K562 (cell line): ENCODE measurements around the gene SDHAF1. TPM values are rescaled to one million over a fixed set of nuclear protein-coding genes. Genes with fewer than 3 reads are reported as not detected.

Source experiments
- ATAC-seq: fragments of 200-7000 bp; cut with Tn5 transposase; 3 replicates; pipeline ENCODE4 v1.9.1; 2020; ENCODE audit warnings: moderate library complexity
- BruUV-seq: library from RNA; stranded (reverse); fragments of 400-500 nt; replicated peaks from 2 replicates; lab custom pipeline; 2021; lab: Mats Ljungman, UMichigan
- CTCF ChIA-PET: fragments of 300-600 bp; formaldehyde crosslinking; extraction: SDS; loops from one replicate; lab custom pipeline; 2021; ENCODE audit warnings: low intra/inter-chr PET ratio; lab: Yijun Ruan, JAX
- POLR2A ChIA-PET: fragments of 300-600, 350-650 bp; sonication (Branson Sonifier 250); formaldehyde crosslinking; extraction: SDS; loops from one replicate; lab custom pipeline; 2021; ENCODE audit warnings: antibody characterized with exemption, inconsistent platforms; lab: Yijun Ruan, JAX
- DNase-seq, 4 experiments: peaks; one replicate each; pipeline versions ENCODE4 v3.0.0 to v3.0.0-alpha.2; 2011 to 2018; ENCODE audit warnings: low spot score in 3 of 4, mixed read lengths in 3 of 4; ENCODE audit errors: extremely low read depth in 1 of 4
- FAIRE-seq: peaks from 2 replicates; lab custom pipeline; 2011; peaks lifted over from hg19 to GRCh38; lab: Jason Lieb, UNC
- H2AFZ ChIP-seq: 2 replicates; pipeline ENCODE4 v1.6.0; 2011; ENCODE audit warnings: low read depth, low read length, control low read depth, inconsistent platforms
- H3K27ac ChIP-seq: fragments of 200-600 bp; 3 replicates; pipeline ENCODE4 v1.8.0; 2011; ENCODE audit warnings: low read depth, mild to moderate bottlenecking, control low read depth, inconsistent platforms, low read length, moderate library complexity, mixed read lengths; ENCODE audit errors: extremely low read depth
- H3K27me3 ChIP-seq, 2 experiments: fragments of 300-600 bp in 1 of 2; 2 replicates in 1 of 2; 3 replicates in 1 of 2; pipeline versions ENCODE4 v1.6.0 to v1.8.0; 2011; ENCODE audit warnings: inconsistent platforms in 2 of 2, low read length in 2 of 2, mild to moderate bottlenecking in 1 of 2, mixed read lengths in 1 of 2, moderate library complexity in 1 of 2; ENCODE audit not compliant: control insufficient read depth in 2 of 2, insufficient read depth in 2 of 2
- H3K36me3 ChIP-seq: fragments of 300-600 bp; 3 replicates; pipeline ENCODE4 v1.8.0; 2011; ENCODE audit warnings: mild to moderate bottlenecking, low read length, inconsistent platforms; ENCODE audit not compliant: control insufficient read depth, insufficient read depth
- H3K4me1 ChIP-seq, 2 experiments: fragments of 200-600 bp in 1 of 2; replicated peaks in 1 of 2; 2 replicates in 1 of 2; 3 replicates in 1 of 2; pipeline versions ENCODE4 v1.5.1 to v1.8.0; 2011; ENCODE audit warnings: inconsistent platforms in 2 of 2, low read length in 2 of 2, mild to moderate bottlenecking in 1 of 2, mixed read lengths in 1 of 2, moderate library complexity in 1 of 2; ENCODE audit not compliant: control insufficient read depth in 2 of 2, insufficient read depth in 2 of 2
- H3K4me2 ChIP-seq: 2 replicates; pipeline ENCODE4 v1.6.1; 2011; ENCODE audit warnings: low read length, control low read depth, inconsistent platforms, mixed read lengths; ENCODE audit not compliant: insufficient read depth
- H3K4me3 ChIP-seq: fragments of 200-600 bp; sonication (generic), shearing (Covaris generic); 2 replicates; pipeline ENCODE4 v1.5.1; 2016; ENCODE audit warnings: control low read depth, inconsistent platforms
- H3K79me2 ChIP-seq: fragments of 200-600 bp; 3 replicates; pipeline ENCODE4 v1.8.0; 2011; ENCODE audit warnings: low read length, inconsistent platforms; ENCODE audit not compliant: control insufficient read depth, insufficient read depth
- H3K9ac ChIP-seq, 2 experiments: 2 replicates each; pipeline versions ENCODE4 v1.6.0 to v1.6.1; 2011; ENCODE audit warnings: low read depth in 2 of 2, low read length in 2 of 2, control low read depth in 1 of 2, inconsistent platforms in 1 of 2, mild to moderate bottlenecking in 1 of 2, mixed read lengths in 1 of 2; ENCODE audit not compliant: insufficient read depth in 1 of 2
- H3K9me1 ChIP-seq: one replicate; pipeline ENCODE4 v1.6.0; 2011; ENCODE audit warnings: inconsistent platforms, mild to moderate bottlenecking, low read length, moderate library complexity; ENCODE audit not compliant: control insufficient read depth, insufficient read depth
- H3K9me3 ChIP-seq: replicated peaks from 2 replicates; pipeline ENCODE4 v1.5.1; 2011; ENCODE audit warnings: low read depth, low read length, inconsistent platforms; ENCODE audit not compliant: control insufficient read depth, insufficient read depth
- H4K20me1 ChIP-seq: replicated peaks from 2 replicates; pipeline ENCODE4 v1.6.1; 2011; ENCODE audit warnings: low read length, inconsistent platforms, mixed read lengths; ENCODE audit not compliant: control insufficient read depth, insufficient read depth
- CBX8 ChIP-seq: fragments of 200-600 bp; sonication (generic); IDR thresholded peaks from 2 replicates; pipeline ENCODE4 v1.6.1; 2012; ENCODE audit warnings: borderline replicate concordance, mixed run types, low read depth, mild to moderate bottlenecking, moderate library complexity, mixed read lengths, low read length, control low read depth, inconsistent platforms; ENCODE audit not compliant: poor library complexity, severe bottlenecking; ENCODE audit errors: extremely low read depth
- GATAD2B ChIP-seq: fragments of 450-650 bp; IDR thresholded peaks from 2 replicates; pipeline ENCODE4 v1.6.1; 2017; ENCODE audit warnings: mild to moderate bottlenecking, borderline replicate concordance
- IFI16 ChIP-seq: fragments of 250-450 bp; sonication (Bioruptor Pico); IDR thresholded peaks from 2 replicates; pipeline ENCODE4 v2.1.2; 2022; ENCODE audit warnings: mild to moderate bottlenecking, inconsistent platforms
- L3MBTL2 ChIP-seq: fragments of 450-650 bp; IDR thresholded peaks from 2 replicates; pipeline ENCODE4 v1.6.1; 2016; ENCODE audit warnings: mild to moderate bottlenecking, moderate library complexity
- MAFK ChIP-seq: IDR thresholded peaks from 2 replicates; pipeline ENCODE4 v1.6.1; 2011; ENCODE audit warnings: low read length, improper control_type of control experiment
- NR1H2 ChIP-seq: sonication (generic); formaldehyde crosslinking; IDR thresholded peaks from 2 replicates; pipeline ENCODE4 v1.4.0; 2020; ENCODE audit warnings: mild to moderate bottlenecking, missing genetic modification reagents
- NR3C1 ChIP-seq: sonication (generic); formaldehyde crosslinking; IDR thresholded peaks from 2 replicates; pipeline ENCODE4 v1.8.1; 2022; ENCODE audit warnings: missing genetic modification reagents
- PRPF4 ChIP-seq: fragments of 200-400 bp; formaldehyde crosslinking; IDR thresholded peaks from one replicate; pipeline ENCODE4 v1.6.1; 2017; ENCODE audit warnings: low read length, low read depth, mild to moderate bottlenecking; ENCODE audit not compliant: insufficient read depth, poor library complexity, severe bottlenecking
- SMAD4 ChIP-seq: fragments of 250-450 bp; sonication (Bioruptor Pico); conservative IDR thresholded peaks from 2 replicates; pipeline ENCODE4 v1.8.0; 2021; ENCODE audit warnings: inconsistent platforms, mild to moderate bottlenecking, moderate library complexity
- ZFX ChIP-seq: sonication (generic); formaldehyde crosslinking; IDR thresholded peaks from 2 replicates; pipeline ENCODE4 v1.8.0; 2022; ENCODE audit warnings: mild to moderate bottlenecking, missing genetic modification reagents, moderate library complexity
- ZNF431 ChIP-seq: sonication (generic); formaldehyde crosslinking; IDR thresholded peaks from 2 replicates; pipeline ENCODE4 v1.8.0; 2022; ENCODE audit warnings: mild to moderate bottlenecking, missing genetic modification reagents
- ZNF561 ChIP-seq: fragments of 450-650 bp; formaldehyde crosslinking; conservative IDR thresholded peaks from 2 replicates; pipeline ENCODE4 v1.4.0; 2020; ENCODE audit warnings: mild to moderate bottlenecking, moderate library complexity
- ZNF77 ChIP-seq: fragments of 250-450 bp; sonication (Bioruptor Pico); IDR thresholded peaks from 2 replicates; pipeline ENCODE4 v1.5.0; 2020
- ZNF778 ChIP-seq: fragments of 450-650 bp; formaldehyde crosslinking; IDR thresholded peaks from 2 replicates; pipeline ENCODE4 v1.4.0; 2020; ENCODE audit warnings: mild to moderate bottlenecking, moderate library complexity
- WGBS: fragments of 100-300 bp; shearing (Covaris generic); methylation state at CpG from one replicate; pipeline ENCODE4 v1.1.6; 2016; ENCODE audit warnings: low coverage, mixed read lengths; ENCODE audit not compliant: insufficient coverage; ENCODE audit errors: missing lambda C conversion rate; 5-methylcytosine and 5-hydroxymethylcytosine counted together
- in situ Hi-C: fragments of 300-500 bp; cut with MboI; formaldehyde crosslinking; loops from 4 replicates; pipeline ENCODE4 v1.15.0; 2018; ENCODE audit warnings: inconsistent platforms, mixed read lengths
- intact Hi-C: fragments of 100-400 bp; cut with micrococcal nuclease; formaldehyde crosslinking; loops from 2 replicates; pipeline ENCODE4 v1.14.2; 2022
- polyA plus RNA-seq, 8 experiments: library from polyadenylated mRNA; depleted of rRNA in 4 of 8; stranded (reverse) in 5 of 8; unstranded in 3 of 8; fragments of >200 nt; fragmentation: Nextera tagmentation in 2 of 8; fragmentation: Illumina TruSeq in 1 of 8; extraction: Ambion mirVana in 2 of 8; extraction: Trizol in 1 of 8; gene quantifications; 2 replicates each; pipeline versions ENCODE4 v1.2.1 to v1.2.3, GENCODE V29; 2011 to 2014; ENCODE audit warnings: inconsistent platforms in 1 of 8, missing spikeins in 1 of 8
- total RNA-seq, 7 experiments: library from RNA; depleted of rRNA in 6 of 7; stranded (reverse); fragments of >200 nt in 6 of 7; fragmentation: Illumina TruSeq in 2 of 7; extraction: Trizol in 2 of 7; gene quantifications; 2 replicates each; pipeline versions ENCODE4 v1.2.1 to v1.2.3, GENCODE V29; 2011 to 2021; ENCODE audit warnings: low replicate concordance in 1 of 7
- TF ChIP-seq, protein P1 (sequence below), 2 experiments: fragments of 450-650 bp in 1 of 2; sonication (generic) in 1 of 2; formaldehyde crosslinking; conservative IDR thresholded peaks; 2 replicates each; pipeline versions ENCODE4 v1.4.0 to v1.8.1; 2020 to 2022; ENCODE audit warnings: mild to moderate bottlenecking in 1 of 2, missing genetic modification reagents in 1 of 2
- TF ChIP-seq, protein P2 (sequence below): sonication (generic); formaldehyde crosslinking; IDR thresholded peaks from 2 replicates; pipeline ENCODE4 v1.8.0; 2022; ENCODE audit warnings: mild to moderate bottlenecking, missing genetic modification reagents
- TF ChIP-seq, protein P3 (sequence below): fragments of 250-450 bp; sonication (Bioruptor Pico); IDR thresholded peaks from 2 replicates; pipeline ENCODE4 v1.5.0; 2020; ENCODE audit warnings: mild to moderate bottlenecking
- TF ChIP-seq, protein P4 (sequence below): fragments of 450-650 bp; formaldehyde crosslinking; IDR thresholded peaks from 2 replicates; pipeline ENCODE4 v1.4.0; 2020; ENCODE audit warnings: mild to moderate bottlenecking, moderate library complexity

The SDHAF1 gene
- total and polyA plus RNA-seq, 9 of the 15 experiments (the other 6 are each of a cell fraction or from before 2014, with no cell fraction given) = 0.42 to 55.7 (median 18.8) TPM

DNA sequence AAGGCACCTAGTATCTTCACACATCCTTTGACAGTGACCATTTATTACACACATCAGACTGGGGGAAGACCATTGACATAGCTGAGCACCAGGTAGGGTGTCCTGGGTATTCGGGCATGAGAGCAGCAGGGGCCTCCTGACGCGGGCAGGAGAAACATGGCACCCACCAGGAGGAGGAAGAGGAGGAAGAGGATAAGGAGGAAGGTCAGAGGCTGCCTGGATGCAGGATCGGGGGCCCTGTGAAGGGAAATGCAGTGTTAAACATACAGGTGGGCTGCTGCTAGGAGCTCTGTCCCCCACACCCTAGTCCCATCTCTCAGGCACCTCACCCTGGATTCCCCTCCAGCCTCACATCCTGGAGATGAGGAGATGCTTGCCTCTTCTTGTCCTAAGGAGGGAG lies 8.3 kb downstream of the SDHAF1 start:
- in situ Hi-C loops (no loop called here), intact Hi-C loops (no loop called here)
- TF ChIP-seq, protein P1, sequence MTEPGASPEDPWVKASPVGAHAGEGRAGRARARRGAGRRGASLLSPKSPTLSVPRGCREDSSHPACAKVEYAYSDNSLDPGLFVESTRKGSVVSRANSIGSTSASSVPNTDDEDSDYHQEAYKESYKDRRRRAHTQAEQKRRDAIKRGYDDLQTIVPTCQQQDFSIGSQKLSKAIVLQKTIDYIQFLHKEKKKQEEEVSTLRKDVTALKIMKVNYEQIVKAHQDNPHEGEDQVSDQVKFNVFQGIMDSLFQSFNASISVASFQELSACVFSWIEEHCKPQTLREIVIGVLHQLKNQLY (CRISPR knock-in tag; conservative IDR thresholded peaks at IDR 0.05) = no peak
- no peak for TF ChIP-seq SMAD4 (CRISPR knock-in tag)
- no peak for TF ChIP-seq NR3C1 (CRISPR knock-in tag)
- no peak for TF ChIP-seq ZNF561 (CRISPR knock-in tag)
- TF ChIP-seq GATAD2B = no peak
- no peak for TF ChIP-seq PRPF4
- no peak for TF ChIP-seq ZNF77 (CRISPR knock-in tag)
- no peak for TF ChIP-seq CBX8
- TF ChIP-seq IFI16 (CRISPR knock-in tag) = no peak
- TF ChIP-seq NR1H2 (CRISPR knock-in tag) = no peak
- no peak for TF ChIP-seq MAFK
- TF ChIP-seq ZFX (CRISPR knock-in tag) = no peak
- TF ChIP-seq, protein P2, sequence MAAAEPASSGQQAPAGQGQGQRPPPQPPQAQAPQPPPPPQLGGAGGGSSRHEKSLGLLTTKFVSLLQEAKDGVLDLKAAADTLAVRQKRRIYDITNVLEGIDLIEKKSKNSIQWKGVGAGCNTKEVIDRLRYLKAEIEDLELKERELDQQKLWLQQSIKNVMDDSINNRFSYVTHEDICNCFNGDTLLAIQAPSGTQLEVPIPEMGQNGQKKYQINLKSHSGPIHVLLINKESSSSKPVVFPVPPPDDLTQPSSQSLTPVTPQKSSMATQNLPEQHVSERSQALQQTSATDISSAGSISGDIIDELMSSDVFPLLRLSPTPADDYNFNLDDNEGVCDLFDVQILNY (CRISPR knock-in tag) = no peak
- TF ChIP-seq, protein P3, sequence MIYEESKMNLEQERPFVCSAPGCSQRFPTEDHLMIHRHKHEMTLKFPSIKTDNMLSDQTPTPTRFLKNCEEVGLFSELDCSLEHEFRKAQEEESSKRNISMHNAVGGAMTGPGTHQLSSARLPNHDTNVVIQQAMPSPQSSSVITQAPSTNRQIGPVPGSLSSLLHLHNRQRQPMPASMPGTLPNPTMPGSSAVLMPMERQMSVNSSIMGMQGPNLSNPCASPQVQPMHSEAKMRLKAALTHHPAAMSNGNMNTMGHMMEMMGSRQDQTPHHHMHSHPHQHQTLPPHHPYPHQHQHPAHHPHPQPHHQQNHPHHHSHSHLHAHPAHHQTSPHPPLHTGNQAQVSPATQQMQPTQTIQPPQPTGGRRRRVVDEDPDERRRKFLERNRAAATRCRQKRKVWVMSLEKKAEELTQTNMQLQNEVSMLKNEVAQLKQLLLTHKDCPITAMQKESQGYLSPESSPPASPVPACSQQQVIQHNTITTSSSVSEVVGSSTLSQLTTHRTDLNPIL = no peak
- no peak for TF ChIP-seq L3MBTL2
- TF ChIP-seq, protein P4, sequence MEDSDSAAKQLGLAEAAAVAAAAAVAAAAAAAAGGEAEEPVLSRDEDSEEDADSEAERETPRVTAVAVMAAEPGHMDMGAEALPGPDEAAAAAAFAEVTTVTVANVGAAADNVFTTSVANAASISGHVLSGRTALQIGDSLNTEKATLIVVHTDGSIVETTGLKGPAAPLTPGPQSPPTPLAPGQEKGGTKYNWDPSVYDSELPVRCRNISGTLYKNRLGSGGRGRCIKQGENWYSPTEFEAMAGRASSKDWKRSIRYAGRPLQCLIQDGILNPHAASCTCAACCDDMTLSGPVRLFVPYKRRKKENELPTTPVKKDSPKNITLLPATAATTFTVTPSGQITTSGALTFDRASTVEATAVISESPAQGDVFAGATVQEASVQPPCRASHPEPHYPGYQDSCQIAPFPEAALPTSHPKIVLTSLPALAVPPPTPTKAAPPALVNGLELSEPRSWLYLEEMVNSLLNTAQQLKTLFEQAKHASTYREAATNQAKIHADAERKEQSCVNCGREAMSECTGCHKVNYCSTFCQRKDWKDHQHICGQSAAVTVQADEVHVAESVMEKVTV (CRISPR knock-in tag) = no peak
- no peak for TF ChIP-seq ZNF431 (CRISPR knock-in tag)
- TF ChIP-seq ZNF778 (CRISPR knock-in tag) = no peak
- Histone ChIP-seq H3K79me2 (peaks cover 4% of the 10 kb centered on the region; the same call in 1 of the 3 replicates), H3K4me2 (no peak overlapping the region), H3K27ac (no peak overlapping the region), H3K4me3 (no peak overlapping the region), H3K27me3 (no peaks in the 10 kb centered on the region), H3K9ac (no peak overlapping the region), H3K4me1 (peaks cover 0 to 13% of the 10 kb centered on the region in 2 experiments; a peak in 2 of 5 replicates), H3K9me1 (no peaks in the 10 kb centered on the region), H4K20me1 (no peaks in the 10 kb centered on the region; the same call in 1 of the 2 replicates), H3K9me3 (no peaks in the 10 kb centered on the region), H2AFZ (no peak overlapping the region), H3K36me3 (peaks cover 20% of the 10 kb centered on the region; the same call in 2 of the 3 replicates)
- 75% methylated on average over 4 of the region's 4 CpGs for WGBS
- ChIA-PET POLR2A (interaction anchor here (1.0 to 1.4 kb wide), 2 partner anchors 11 to 21 kb away, joined by 4 to 9 read pairs; partner anchors contain the start of gene ALKBH6), CTCF (no interaction called here)
- FAIRE-seq = no peak
- BruUV-seq = no TSS peak
- DNase-seq = no peak
- no peak for ATAC-seq
